Measurements from ENCODE around the gene STX7.

DNA sequence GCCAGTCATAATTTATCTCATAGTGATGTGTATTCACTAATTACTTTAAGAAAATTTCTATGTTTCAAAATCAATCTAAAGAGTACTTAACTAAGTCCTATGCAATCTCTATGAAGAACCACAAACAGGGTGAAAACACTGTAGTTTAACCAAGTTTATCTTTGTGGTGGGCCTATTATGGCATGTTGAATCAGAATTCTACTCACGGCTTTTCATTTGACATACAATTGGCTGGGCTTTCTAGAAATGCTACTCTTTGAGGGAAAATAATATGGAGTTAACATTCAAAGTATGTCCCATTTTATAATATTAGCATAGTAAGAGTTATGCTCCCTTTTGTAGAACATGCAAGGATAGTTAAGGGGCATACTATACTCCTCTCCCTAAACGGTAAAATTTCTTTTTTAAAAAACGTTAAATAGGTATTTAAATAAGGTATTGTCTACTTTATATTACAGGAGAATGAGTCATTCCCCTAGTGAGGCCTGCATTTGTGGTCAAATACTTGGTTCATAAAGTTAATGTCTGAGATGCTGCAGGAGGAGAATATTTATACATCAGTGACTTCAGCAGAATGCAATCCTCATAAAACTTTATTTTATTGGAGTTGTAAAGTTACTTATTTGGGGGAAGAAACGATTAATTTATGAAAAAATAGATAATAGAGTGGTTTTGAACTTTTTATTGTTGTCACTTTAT is 113.4 kb downstream of the STX7 start:
- TF ChIP-seq, protein P1, sequence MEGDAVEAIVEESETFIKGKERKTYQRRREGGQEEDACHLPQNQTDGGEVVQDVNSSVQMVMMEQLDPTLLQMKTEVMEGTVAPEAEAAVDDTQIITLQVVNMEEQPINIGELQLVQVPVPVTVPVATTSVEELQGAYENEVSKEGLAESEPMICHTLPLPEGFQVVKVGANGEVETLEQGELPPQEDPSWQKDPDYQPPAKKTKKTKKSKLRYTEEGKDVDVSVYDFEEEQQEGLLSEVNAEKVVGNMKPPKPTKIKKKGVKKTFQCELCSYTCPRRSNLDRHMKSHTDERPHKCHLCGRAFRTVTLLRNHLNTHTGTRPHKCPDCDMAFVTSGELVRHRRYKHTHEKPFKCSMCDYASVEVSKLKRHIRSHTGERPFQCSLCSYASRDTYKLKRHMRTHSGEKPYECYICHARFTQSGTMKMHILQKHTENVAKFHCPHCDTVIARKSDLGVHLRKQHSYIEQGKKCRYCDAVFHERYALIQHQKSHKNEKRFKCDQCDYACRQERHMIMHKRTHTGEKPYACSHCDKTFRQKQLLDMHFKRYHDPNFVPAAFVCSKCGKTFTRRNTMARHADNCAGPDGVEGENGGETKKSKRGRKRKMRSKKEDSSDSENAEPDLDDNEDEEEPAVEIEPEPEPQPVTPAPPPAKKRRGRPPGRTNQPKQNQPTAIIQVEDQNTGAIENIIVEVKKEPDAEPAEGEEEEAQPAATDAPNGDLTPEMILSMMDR (IDR thresholded peaks at IDR 0.05; ENCODE audit: low read depth, low read length), result no peak
- TF ChIP-seq EZH2phosphoT487 (IDR thresholded peaks at IDR 0.05; ENCODE audit: low read depth), result no peak
